22Rv1 (cell line): ENCODE measurements around the gene NSG1.

Experiments
- CTCF ChIP-seq: fragments of 450-650 bp; IDR thresholded peaks from 2 replicates; pipeline ENCODE4 v1.5.1; 2017; ENCODE audit warnings: mild to moderate bottlenecking
- ZFX ChIP-seq: fragments of 450-650 bp; IDR thresholded peaks from 2 replicates; pipeline ENCODE4 v1.6.1; 2017; ENCODE audit warnings: antibody characterized with exemption, borderline replicate concordance

- TF ChIP-seq CTCF (no peak), ZFX (no peak)
These were observed 9.7 kb upstream of the NSG1 start for GRCh38 chr4:4377191-4377590.
